Mammary epithelial cell (primary cell): ENCODE measurements around the gene CAMK2B.

ENCODE experiments used
- CTCF ChIP-seq, 2 donors: IDR thresholded peaks in 1 of 2; conservative IDR thresholded peaks in 1 of 2; 2 replicates each; pipeline ENCODE4 v1.5.1; 2011 to 2012; ENCODE audit warnings: inconsistent platforms in 2 of 2, low read length in 2 of 2, mild to moderate bottlenecking in 2 of 2, control low read depth in 1 of 2, low read depth in 1 of 2; ENCODE audit not compliant: insufficient read depth in 1 of 2; ENCODE audit errors: extremely low read depth in 1 of 2
- EZH2 ChIP-seq: IDR thresholded peaks from 2 replicates; pipeline ENCODE4 v1.6.1; 2012; ENCODE audit warnings: low read length, inconsistent platforms, borderline replicate concordance

- TF ChIP-seq CTCF (conservative IDR thresholded peaks at IDR 0.05 in 1 of 2, IDR thresholded peaks at IDR 0.05 in 1 of 2; ENCODE audit: extremely low read depth in 1 of 2, insufficient read depth in 1 of 2, low read depth in 1 of 2, low read length in 2 of 2) (no peak), EZH2 (no peak)
Observed at GRCh38 chr7:44320794-44321371, 4.5 kb downstream of the CAMK2B start.
